Medulla oblongata (tissue), 1 donor: ENCODE measurements around the gene ANP32D.
"Not testable (repeated sequence)": the region's sequence is repeated elsewhere in the genome, so short reads cannot be mapped to it uniquely, and the experiment has no call there.

Source experiments
- DNase-seq: peaks from one replicate; pipeline ENCODE4 v3.0.0-alpha.2; 2015; ENCODE audit errors: extremely low spot score

Gene ANP32D

GRCh38 chr12:48472259-48472658 is at the start of gene ANP32D:
ANP32D (plus strand) TSS chr12:48472559; CDS start chr12:48472665, 106 bp downstream.
- DNase-seq: no peak

- DNase-seq: no peak
Measured at GRCh38 chr12:48423171-48423570, 49.2 kb upstream of the ANP32D start.

GRCh38 chr12:48424644-48425043 is 47.7 kb upstream of the ANP32D start:
- DNase-seq: no peak

GRCh38 chr12:48434016-48434415 is 38.3 kb upstream of the ANP32D start:
- not testable (repeated sequence) for DNase-seq

GRCh38 chr12:48441069-48441468 is 31.3 kb upstream of the ANP32D start:
- DNase-seq: no peak

GRCh38 chr12:48442179-48442847 is 30.0 kb upstream of the ANP32D start:
- DNase-seq: no peak

- no peak for DNase-seq
Measured at GRCh38 chr12:48445538-48445937, 26.8 kb upstream of the ANP32D start.

GRCh38 chr12:48446161-48446776 is 26.1 kb upstream of the ANP32D start:
- DNase-seq: no peak

- no peak for DNase-seq
Measured at GRCh38 chr12:48447755-48448154, 24.6 kb upstream of the ANP32D start.

GRCh38 chr12:48451372-48451771 is 21.0 kb upstream of the ANP32D start:
- DNase-seq: no peak

GRCh38 chr12:48452961-48453360 is 19.4 kb upstream of the ANP32D start:
- DNase-seq: not testable (repeated sequence)

GRCh38 chr12:48454667-48455066 is 17.7 kb upstream of the ANP32D start:
- DNase-seq: peak; percentile 17

GRCh38 chr12:48455116-48455515 is 17.2 kb upstream of the ANP32D start:
- no peak for DNase-seq

GRCh38 chr12:48459259-48459658 is 13.1 kb upstream of the ANP32D start:
- no peak for DNase-seq

- DNase-seq: not testable (repeated sequence)
Measured at GRCh38 chr12:48469027-48469426, 3.3 kb upstream of the ANP32D start.

- DNase-seq: no peak
Measured at GRCh38 chr12:48473061-48473460, 702 bp downstream of the ANP32D start.

GRCh38 chr12:48474497-48474896 is 2.1 kb downstream of the ANP32D start:
- DNase-seq: not testable (repeated sequence)

- DNase-seq: no peak
Measured at GRCh38 chr12:48482198-48482597, 9.8 kb downstream of the ANP32D start, which contains the start of gene C12orf54. C12orf54 (plus strand) TSS chr12:48482498; CDS start chr12:48483297, 799 bp downstream.

- DNase-seq: no peak
Measured at GRCh38 chr12:48482930-48483329, 10.6 kb downstream of the ANP32D start.

GRCh38 chr12:48486261-48486660 is 13.9 kb downstream of the ANP32D start:
- no peak for DNase-seq

GRCh38 chr12:48486679-48487078 is 14.3 kb downstream of the ANP32D start:
- DNase-seq: no peak

GRCh38 chr12:48489012-48489411 is 16.7 kb downstream of the ANP32D start:
- no peak for DNase-seq

GRCh38 chr12:48489456-48489855 is 17.1 kb downstream of the ANP32D start:
- DNase-seq: not testable (repeated sequence)
